GM12892 (cell line): ENCODE data around the gene GPR63.

Experiments
- DNase-seq: peaks from one replicate; pipeline ENCODE4 v3.0.0; 2011; ENCODE audit not compliant: insufficient read length
- FAIRE-seq: peaks from 2 replicates; lab custom pipeline; 2011; peaks lifted over from hg19 to GRCh38; lab: Jason Lieb, UNC
- POLR2A ChIP-seq: IDR thresholded peaks from 2 replicates; pipeline ENCODE4 v1.6.1; 2011; ENCODE audit warnings: low read depth, low read length, control low read depth
- POLR2AphosphoS5 ChIP-seq: IDR thresholded peaks from 2 replicates; pipeline ENCODE4 v1.6.1; 2011; ENCODE audit warnings: low read depth, low read length, control low read depth
- TAF1 ChIP-seq: IDR thresholded peaks from 2 replicates; pipeline ENCODE4 v1.6.1; 2011; ENCODE audit warnings: low read depth, mild to moderate bottlenecking, control low read depth, low read length, borderline replicate concordance

Gene GPR63

DNA sequence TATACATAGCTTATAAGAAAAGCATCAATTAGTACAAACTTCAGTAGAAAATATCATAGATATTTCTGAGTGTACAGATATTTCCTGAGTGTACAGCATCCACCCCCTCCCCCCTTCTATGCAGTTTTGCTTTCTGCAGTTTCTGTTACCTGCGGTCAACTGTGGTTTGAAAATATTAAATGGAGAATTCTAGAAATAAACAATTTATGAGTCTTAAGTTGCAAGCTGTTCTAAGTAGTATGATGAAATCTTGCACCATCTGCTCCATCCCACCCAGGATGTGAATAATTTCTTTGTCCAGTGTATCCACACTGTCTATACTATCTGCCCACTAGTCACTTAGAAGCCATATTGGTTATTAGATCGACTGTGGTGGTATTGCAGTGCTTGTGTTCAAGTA, 15.8 kb upstream of the GPR63 start:
- TF ChIP-seq POLR2A: no peak
- no peak for TF ChIP-seq POLR2AphosphoS5
- TF ChIP-seq TAF1: no peak
- FAIRE-seq: no peak
- DNase-seq: no peak

DNA sequence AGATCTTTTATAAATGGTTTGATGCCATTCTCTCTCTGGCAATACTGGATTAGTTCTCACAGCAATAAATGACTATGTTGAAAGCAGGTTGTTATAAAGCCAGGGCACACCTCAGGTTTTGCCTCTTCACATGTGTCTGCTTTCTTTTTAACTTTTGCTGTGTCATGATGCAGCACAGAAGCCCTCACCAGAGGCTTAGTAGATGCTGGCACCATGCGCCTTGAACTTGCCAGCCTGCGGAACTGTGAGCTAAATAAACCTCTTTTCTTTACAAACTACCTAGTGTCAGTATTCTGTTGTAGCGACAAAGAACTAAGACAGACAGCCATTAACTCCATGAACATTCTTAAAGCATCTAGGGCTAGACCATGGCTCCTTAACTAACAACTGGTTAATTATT, 15.3 kb upstream of the GPR63 start:
- no peak for DNase-seq
- no peak for FAIRE-seq
- TF ChIP-seq TAF1: no peak
- no peak for TF ChIP-seq POLR2A
- TF ChIP-seq POLR2AphosphoS5: no peak

DNA sequence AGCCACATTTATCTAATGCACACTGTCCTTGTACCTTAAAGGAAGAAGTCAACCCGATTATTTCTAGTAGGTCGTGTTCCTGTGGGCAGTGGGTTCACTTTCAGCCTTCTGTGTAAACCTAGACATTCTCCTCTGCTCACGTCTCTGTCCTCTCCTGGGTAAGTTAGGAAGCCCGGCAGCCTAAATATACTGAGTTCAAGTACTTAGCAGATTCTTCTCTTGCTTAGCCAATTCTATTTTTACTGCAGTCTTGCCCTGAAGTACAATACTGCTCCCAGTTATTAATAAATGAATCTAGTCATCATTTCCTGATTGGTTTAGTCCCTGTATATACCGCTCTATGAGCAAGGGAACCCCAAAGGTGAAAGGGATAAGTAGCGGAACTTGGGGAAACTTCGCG, 14.6 kb upstream of the GPR63 start:
- FAIRE-seq (no peak), DNase-seq (no peak)
- no peak for TF ChIP-seq TAF1
- TF ChIP-seq POLR2AphosphoS5: no peak
- TF ChIP-seq POLR2A: no peak

DNA sequence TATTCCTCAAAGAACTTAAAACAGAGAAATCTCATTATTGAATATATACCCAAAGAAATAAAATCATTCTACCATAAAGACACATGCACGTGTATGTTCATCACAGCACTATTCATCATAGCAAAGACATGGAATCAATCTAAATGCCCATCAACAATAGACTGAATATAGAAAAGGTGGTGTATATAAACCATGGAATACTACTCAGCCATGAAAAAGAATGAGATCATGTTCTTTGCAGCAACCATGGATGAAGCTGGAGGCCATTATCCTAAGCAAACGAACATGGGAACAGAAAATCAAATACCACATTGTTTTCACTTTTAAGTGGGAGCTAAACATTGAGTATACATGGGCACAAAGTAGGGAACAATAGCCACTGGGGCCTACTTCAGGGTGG, 12.3 kb upstream of the GPR63 start:
- DNase-seq (no peak), FAIRE-seq (no peak)
- TF ChIP-seq POLR2AphosphoS5: no peak
- no peak for TF ChIP-seq POLR2A
- TF ChIP-seq TAF1: no peak

DNA sequence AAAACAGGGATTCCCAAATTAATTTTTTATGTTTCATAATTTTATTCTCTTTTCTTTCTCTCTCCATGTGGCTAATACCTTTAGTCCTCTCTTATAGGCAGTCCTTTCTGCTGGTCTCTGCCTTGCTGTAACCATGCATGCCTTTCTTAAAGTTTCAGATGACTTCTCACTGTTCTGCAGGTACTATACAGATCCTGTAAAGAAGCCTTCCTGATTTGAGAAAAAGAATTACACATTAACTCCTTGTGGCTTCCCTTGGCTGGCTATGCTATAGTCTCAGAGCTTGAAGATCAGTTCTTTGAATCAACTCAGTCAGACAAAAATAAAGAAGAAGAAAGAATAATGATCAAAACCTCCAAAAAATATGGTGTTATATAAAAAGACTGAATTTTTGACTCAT, 7.3 kb upstream of the GPR63 start:
- TF ChIP-seq POLR2AphosphoS5 (no peak), POLR2A (no peak), TAF1 (no peak)
- no peak for FAIRE-seq

DNA sequence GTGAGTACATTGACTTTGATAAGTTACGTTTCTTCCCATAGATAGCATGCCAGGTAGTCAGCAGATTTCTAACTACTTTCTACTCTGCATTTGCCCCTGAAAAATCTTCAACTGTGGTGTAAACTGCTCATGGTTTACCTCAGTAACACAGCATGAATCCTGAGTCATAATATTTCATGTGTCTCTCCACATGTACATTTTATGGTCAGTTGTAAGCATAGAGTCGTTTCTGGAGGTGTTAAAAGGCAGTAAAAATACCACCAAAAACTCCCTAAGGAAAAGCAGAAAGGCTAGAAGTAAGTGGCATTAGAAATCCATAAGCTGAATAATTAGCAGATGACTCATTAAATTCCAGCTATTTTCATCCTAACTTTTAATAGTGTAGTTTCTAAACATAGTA, 4.1 kb upstream of the GPR63 start:
- FAIRE-seq: no peak
- DNase-seq: no peak
- no peak for TF ChIP-seq POLR2A
- no peak for TF ChIP-seq POLR2AphosphoS5
- TF ChIP-seq TAF1: no peak

More for the DNA sequence above, 7.3 kb upstream of the GPR63 start:
- no peak for DNase-seq

DNA sequence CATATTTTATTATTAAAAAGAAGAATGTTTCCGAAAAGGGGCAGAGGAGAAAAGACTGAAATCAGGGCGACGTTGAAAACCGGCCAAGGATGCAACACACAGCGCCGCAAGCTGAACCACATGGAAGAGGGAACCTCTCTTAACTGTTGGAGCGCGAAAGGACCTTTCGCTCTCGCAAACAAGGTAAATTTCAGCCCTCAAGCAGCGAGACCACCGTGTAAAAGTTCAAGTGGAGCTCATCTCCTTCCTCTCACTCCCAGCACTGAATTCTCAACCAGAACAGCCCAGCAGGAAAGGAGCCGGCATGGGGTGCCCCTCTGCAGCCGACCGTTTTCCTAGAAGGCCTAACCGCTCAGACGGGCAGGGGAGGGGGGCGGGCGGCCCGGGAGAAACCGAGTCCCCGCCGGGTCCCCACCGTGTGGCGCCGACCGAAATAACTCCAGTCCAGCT, 621 bp downstream of the GPR63 start:
- DNase-seq: no peak

DNA sequence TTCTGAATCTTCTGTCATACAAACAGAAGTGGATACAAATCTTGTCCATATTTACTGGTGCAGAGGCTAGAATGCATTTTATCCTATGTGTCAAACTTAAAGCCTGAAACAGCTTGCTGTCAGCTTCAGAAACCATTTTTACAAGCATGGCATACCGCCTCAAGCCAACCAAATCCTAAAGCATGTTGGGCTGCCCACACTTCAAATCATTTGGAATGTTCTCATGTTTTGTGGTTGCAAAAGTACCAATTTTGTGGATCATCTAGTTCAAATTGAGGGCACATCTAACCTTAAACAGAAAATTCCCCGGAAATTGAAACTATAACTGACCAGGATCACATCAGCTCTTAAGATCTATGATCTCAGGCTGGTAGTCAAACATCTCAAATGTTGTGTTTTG, 3.2 kb downstream of the GPR63 start:
- TF ChIP-seq TAF1 (no peak), POLR2AphosphoS5 (no peak), POLR2A (no peak)
- DNase-seq: no peak
- no peak for FAIRE-seq

More for the DNA sequence above, 621 bp downstream of the GPR63 start:
- FAIRE-seq: peak; percentile 70
- TF ChIP-seq POLR2AphosphoS5: no peak
- no peak for TF ChIP-seq TAF1
- no peak for TF ChIP-seq POLR2A

DNA sequence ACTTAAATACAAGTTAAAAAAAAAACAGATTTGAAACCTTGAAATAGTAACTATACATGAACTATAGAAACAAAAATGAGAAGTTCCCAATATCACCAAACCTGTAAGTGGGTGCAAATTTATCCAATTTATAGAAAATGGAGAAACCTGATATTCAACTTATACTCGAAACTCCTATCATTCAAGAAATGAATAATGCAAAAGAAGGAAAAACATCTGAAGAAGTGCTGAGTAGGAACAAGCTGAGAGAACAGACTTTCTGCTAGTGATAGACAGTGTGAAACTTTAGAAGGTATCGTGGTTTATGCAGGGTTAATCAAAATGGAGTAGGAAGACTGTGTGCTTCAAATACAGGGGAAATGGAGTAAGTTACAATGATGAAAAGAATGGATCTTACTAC, 4.5 kb downstream of the GPR63 start:
- FAIRE-seq: no peak
- TF ChIP-seq TAF1: no peak
- no peak for TF ChIP-seq POLR2A
- TF ChIP-seq POLR2AphosphoS5: no peak
- no peak for DNase-seq

DNA sequence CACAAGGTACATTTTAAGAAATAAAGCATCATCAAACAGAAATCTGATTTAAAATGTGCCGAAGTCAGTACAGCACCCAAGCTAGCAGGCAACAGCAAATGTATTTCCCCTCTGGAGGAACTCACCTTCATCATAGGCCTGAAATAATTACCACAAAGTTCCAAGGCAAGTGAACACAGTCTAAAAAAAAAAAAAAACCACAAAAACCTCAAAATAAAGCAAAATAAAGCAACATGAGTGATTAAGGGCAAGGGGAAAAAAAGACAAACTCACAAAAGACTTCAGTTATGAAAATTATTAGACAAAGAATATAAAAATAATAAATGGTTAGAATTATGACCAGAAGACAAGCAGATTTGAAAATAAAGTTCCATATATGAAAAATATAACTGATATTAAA, 10.4 kb downstream of the GPR63 start:
- TF ChIP-seq POLR2AphosphoS5 (no peak), POLR2A (no peak), TAF1 (no peak)
- DNase-seq (no peak), FAIRE-seq (peak; percentile 30)

DNA sequence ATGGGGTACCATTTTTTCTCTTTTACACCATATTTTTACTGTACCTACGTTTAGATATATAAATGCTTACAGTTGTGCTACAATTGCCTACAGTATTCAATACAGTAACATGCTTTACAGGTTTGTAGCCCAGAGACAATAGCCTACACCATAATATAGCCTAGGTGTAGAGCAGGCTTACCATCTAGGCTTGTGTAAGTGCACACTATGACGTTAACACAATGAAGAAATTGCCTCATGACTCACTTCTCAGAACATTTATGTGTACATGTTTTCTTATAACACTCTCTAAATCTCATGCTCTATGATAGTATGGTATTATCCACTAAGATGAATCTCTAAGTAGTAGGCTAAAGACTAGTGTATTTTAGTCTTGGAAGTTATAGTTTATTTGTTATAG, 13.5 kb downstream of the GPR63 start:
- DNase-seq (no peak), FAIRE-seq (no peak)
- TF ChIP-seq TAF1 (no peak), POLR2AphosphoS5 (no peak), POLR2A (no peak)

DNA sequence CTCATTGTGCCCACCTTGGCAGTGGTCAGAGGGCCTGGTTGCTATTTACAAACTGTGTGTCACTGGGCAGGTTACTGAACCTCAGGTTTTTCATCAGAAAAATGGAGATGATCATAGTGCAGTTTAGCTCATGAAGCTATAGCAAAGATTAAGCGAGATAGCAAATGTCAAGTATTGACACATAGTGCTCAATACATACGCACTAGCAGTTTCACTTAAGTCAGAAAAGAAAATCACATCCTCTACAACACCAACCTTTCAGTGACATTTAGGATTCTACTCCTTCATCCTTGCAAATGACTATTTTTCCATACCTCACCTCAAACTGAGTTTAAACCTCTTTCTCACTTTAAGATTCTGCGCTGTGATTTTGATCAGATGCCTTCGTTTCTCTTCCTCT, 16.2 kb downstream of the GPR63 start:
- FAIRE-seq (peak; percentile 58), DNase-seq (no peak)
- TF ChIP-seq TAF1: no peak
- TF ChIP-seq POLR2AphosphoS5: no peak
- TF ChIP-seq POLR2A: no peak

DNA sequence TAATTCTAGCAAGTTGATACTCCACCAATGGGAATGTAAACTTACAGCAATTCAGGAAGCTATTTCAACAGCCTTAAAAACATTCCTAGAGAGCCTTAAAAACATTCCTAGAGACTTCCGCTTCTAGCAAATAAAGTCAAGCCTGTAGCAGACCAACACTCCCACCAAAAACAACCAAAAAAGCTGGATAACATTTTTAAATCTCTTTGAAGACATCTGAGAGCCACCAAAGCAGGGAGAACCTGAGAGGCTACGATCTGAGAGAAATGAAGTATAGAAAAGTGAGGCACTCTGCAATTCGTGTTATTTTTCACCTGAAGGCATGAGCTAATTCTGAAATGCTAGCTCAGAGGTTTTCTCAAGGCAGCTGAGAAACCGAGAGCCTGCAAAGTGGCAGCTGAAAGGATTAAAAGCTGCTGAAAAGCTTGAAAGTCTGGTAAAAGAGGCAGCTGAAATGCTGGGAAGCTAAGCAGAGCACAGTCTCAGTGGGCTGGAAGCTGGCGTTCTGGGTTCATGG, 20.9 kb downstream of the GPR63 start:
- no peak for TF ChIP-seq POLR2AphosphoS5
- no peak for FAIRE-seq

More for the DNA sequence above, 20.9 kb downstream of the GPR63 start:
- no peak for DNase-seq
